IMR-90 (cell line): ENCODE data around the gene FAM110A. TPM values are rescaled to one million over a fixed set of nuclear protein-coding genes. Genes with fewer than 3 reads are reported as not detected.

Experiments
- ATAC-seq: fragments of 200-7000 bp; cut with Tn5 transposase; 2 replicates; pipeline ENCODE4 v1.9.1; 2020; ENCODE audit warnings: low read depth, mild to moderate bottlenecking, moderate library complexity
- BruUV-seq: library from RNA; stranded (reverse); fragments of 400-500 nt; replicated peaks from 2 replicates; lab custom pipeline; 2021; lab: Mats Ljungman, UMichigan
- CTCF ChIA-PET: fragments of 300-600 bp; formaldehyde crosslinking; extraction: SDS; loops from one replicate; lab custom pipeline; 2021; ENCODE audit warnings: antibody characterized with exemption; lab: Yijun Ruan, JAX
- POLR2A ChIA-PET: fragments of 300-600 bp; sonication (Branson Sonifier 250); formaldehyde crosslinking; loops from one replicate; lab custom pipeline; 2022; ENCODE audit warnings: antibody characterized with exemption; ENCODE audit not compliant: unreplicated experiment; lab: Charles Lee
- DNase-seq: peaks from one replicate; pipeline ENCODE4 v3.0.0; 2013
- H2AFZ ChIP-seq: replicated peaks from 2 replicates; pipeline ENCODE3; 2013; ENCODE audit warnings: low read length, mild to moderate bottlenecking; ENCODE audit not compliant: poor library complexity
- H2AK5ac ChIP-seq: 2 replicates; pipeline ENCODE4 v1.6.1; 2013; ENCODE audit warnings: low read depth, low read length, inconsistent platforms
- H2AK9ac ChIP-seq: replicated peaks from 2 replicates; pipeline ENCODE3; 2013; ENCODE audit warnings: mild to moderate bottlenecking, low read depth, low read length, moderate library complexity; ENCODE audit not compliant: poor library complexity
- H2BK120ac ChIP-seq: 2 replicates; pipeline ENCODE4 v1.6.1; 2013; ENCODE audit warnings: low read depth, low read length, inconsistent platforms
- H2BK15ac ChIP-seq: 3 replicates; pipeline ENCODE4 v1.6.1; 2013; ENCODE audit warnings: low read depth, low read length, inconsistent platforms
- H2BK20ac ChIP-seq: 2 replicates; pipeline ENCODE4 v1.6.1; 2013; ENCODE audit warnings: low read depth, mild to moderate bottlenecking, inconsistent platforms, low read length, moderate library complexity
- H2BK5ac ChIP-seq: 2 replicates; pipeline ENCODE4 v1.6.1; 2013; ENCODE audit warnings: mild to moderate bottlenecking, low read depth, low read length, inconsistent platforms; ENCODE audit not compliant: poor library complexity, severe bottlenecking
- H3K14ac ChIP-seq: replicated peaks from 2 replicates; pipeline ENCODE4 v1.6.1; 2013; ENCODE audit warnings: low read depth, low read length, inconsistent platforms
- H3K18ac ChIP-seq: 2 replicates; pipeline ENCODE4 v1.6.1; 2013; ENCODE audit warnings: low read depth, low read length, control low read depth
- H3K23ac ChIP-seq: 2 replicates; pipeline ENCODE4 v1.6.1; 2013; ENCODE audit warnings: low read depth, low read length, inconsistent platforms
- H3K27ac ChIP-seq: 2 replicates; pipeline ENCODE4 v1.5.1; 2013; ENCODE audit warnings: mild to moderate bottlenecking, control low read depth, low read length; ENCODE audit not compliant: insufficient read depth
- H3K27me3 ChIP-seq: 2 replicates; pipeline ENCODE4 v1.6.1; 2013; ENCODE audit warnings: low read length; ENCODE audit not compliant: control insufficient read depth, insufficient read depth
- H3K36me3 ChIP-seq: 2 replicates; pipeline ENCODE4 v1.6.1; 2013; ENCODE audit warnings: low read length, mixed read lengths; ENCODE audit not compliant: control insufficient read depth, insufficient read depth
- H3K4ac ChIP-seq: 2 replicates; pipeline ENCODE4 v1.6.1; 2013; ENCODE audit warnings: low read depth, low read length, inconsistent platforms
- H3K4me1 ChIP-seq: 2 replicates; pipeline ENCODE4 v1.6.1; 2013; ENCODE audit warnings: low read length, mixed read lengths; ENCODE audit not compliant: control insufficient read depth, insufficient read depth
- H3K4me2 ChIP-seq: 2 replicates; pipeline ENCODE4 v1.6.1; 2013; ENCODE audit warnings: low read depth, mild to moderate bottlenecking, control low read depth, low read length, moderate library complexity
- H3K4me3 ChIP-seq: 2 replicates; pipeline ENCODE4 v1.5.1; 2013; ENCODE audit warnings: low read depth, mild to moderate bottlenecking, control low read depth, low read length, moderate library complexity; ENCODE audit not compliant: insufficient read depth
- H3K56ac ChIP-seq: 2 replicates; pipeline ENCODE4 v1.6.1; 2013; ENCODE audit warnings: low read length, inconsistent platforms; ENCODE audit not compliant: insufficient read depth; ENCODE audit errors: extremely low read depth
- H3K79me1 ChIP-seq, 2 experiments: 2 replicates each; pipeline ENCODE4 v1.6.1; 2013; ENCODE audit warnings: low read length in 2 of 2, inconsistent platforms in 1 of 2, low read depth in 1 of 2
- H3K9ac ChIP-seq: 2 replicates; pipeline ENCODE4 v1.6.1; 2013; ENCODE audit warnings: low read depth, low read length, control low read depth
- H3K9me1 ChIP-seq: 2 replicates; pipeline ENCODE4 v1.6.1; 2013; ENCODE audit warnings: low read length, inconsistent platforms; ENCODE audit not compliant: insufficient read depth
- H3K9me3 ChIP-seq: 2 replicates; pipeline ENCODE4 v1.6.1; 2013; ENCODE audit warnings: low read length; ENCODE audit not compliant: control insufficient read depth, insufficient read depth
- H4K20me1 ChIP-seq: 2 replicates; pipeline ENCODE4 v1.6.1; 2013; ENCODE audit warnings: low read length, inconsistent platforms; ENCODE audit not compliant: insufficient read depth
- H4K5ac ChIP-seq: 2 replicates; pipeline ENCODE4 v1.6.1; 2013; ENCODE audit warnings: mild to moderate bottlenecking, low read depth, low read length, control low read depth
- H4K8ac ChIP-seq, 2 experiments: 2 replicates each; pipeline ENCODE4 v1.6.1; 2013; ENCODE audit warnings: low read depth in 2 of 2, low read length in 2 of 2, control low read depth in 1 of 2, inconsistent platforms in 1 of 2
- H4K91ac ChIP-seq: 2 replicates; pipeline ENCODE4 v1.6.1; 2013; ENCODE audit warnings: low read depth, low read length, inconsistent platforms; ENCODE audit not compliant: insufficient read depth
- FOS ChIP-seq: fragments of 150-350 bp; IDR thresholded peaks from 2 replicates; pipeline ENCODE4 v1.6.1; 2016; ENCODE audit warnings: low read depth, low read length
- MAFK ChIP-seq: IDR thresholded peaks from 2 replicates; pipeline ENCODE4 v1.6.1; 2012; ENCODE audit warnings: low read depth, low read length, improper control_type of control experiment
- MAZ ChIP-seq: IDR thresholded peaks from 2 replicates; pipeline ENCODE4 v1.6.1; 2012; ENCODE audit warnings: low read depth, mild to moderate bottlenecking, low read length, improper control_type of control experiment, moderate library complexity, borderline replicate concordance
- MXI1 ChIP-seq: IDR thresholded peaks from 2 replicates; pipeline ENCODE4 v1.6.1; 2012; ENCODE audit warnings: low read depth, mild to moderate bottlenecking, low read length, moderate library complexity, borderline replicate concordance
- POLR2A ChIP-seq: IDR thresholded peaks from 2 replicates; pipeline ENCODE4 v1.6.1; 2012; ENCODE audit warnings: mild to moderate bottlenecking, low read depth, low read length
- RAD21 ChIP-seq: IDR thresholded peaks from 2 replicates; pipeline ENCODE4 v1.6.1; 2012; ENCODE audit warnings: low read length, improper control_type of control experiment
- RFX5 ChIP-seq: IDR thresholded peaks from 2 replicates; pipeline ENCODE4 v1.8.0; 2012; ENCODE audit warnings: low read depth, mild to moderate bottlenecking, low read length, moderate library complexity
- SMC3 ChIP-seq: fragments of 150-350 bp; IDR thresholded peaks from 2 replicates; pipeline ENCODE4 v1.6.1; 2016; ENCODE audit warnings: low read depth, mild to moderate bottlenecking, antibody characterized with exemption, low read length, moderate library complexity
- WGBS, 2 experiments: methylation state at CpG; one replicate each; pipeline versions ENCODE4 v1.1.5 to v1.1.7; 2013; ENCODE audit warnings: missing lambda C conversion rate in 2 of 2; ENCODE audit not compliant: insufficient read length in 1 of 2; ENCODE audit errors: extremely low coverage in 2 of 2; 5-methylcytosine and 5-hydroxymethylcytosine counted together
- dilution Hi-C: fragments of 300-500 bp; cut with HindIII; formaldehyde crosslinking; loops from one replicate; pipeline ENCODE4 v1.14.3; 2018; ENCODE audit warnings: low sequenced_read_pairs; ENCODE audit not compliant: unreplicated experiment
- in situ Hi-C: fragments of 300-500 bp; cut with MboI; formaldehyde crosslinking; loops from 3 replicates; pipeline ENCODE4 v1.14.3; 2019; ENCODE audit warnings: low sequenced_read_pairs, inconsistent platforms, mixed read lengths
- intact Hi-C: fragments of 100-400 bp; cut with micrococcal nuclease; formaldehyde crosslinking; loops from 2 replicates; pipeline ENCODE4 v1.10.0; 2022
- polyA plus RNA-seq, 3 experiments: library from polyadenylated mRNA; depleted of rRNA; stranded (reverse); fragments of >200 nt; gene quantifications; 2 replicates each; pipeline ENCODE4 v1.2.3, GENCODE V29; 2012; ENCODE audit warnings: low replicate concordance in 1 of 3
- total RNA-seq: library from RNA; depleted of rRNA; stranded (reverse); fragments of >200 nt; gene quantifications from 2 replicates; pipeline ENCODE4 v1.2.3, GENCODE V29; 2012

Gene FAM110A
- total and polyA plus RNA-seq, 2 of the 4 experiments (the other 2 are of a cell fraction), result 0.36 to 3.6 TPM

GRCh38 chr20:889106-889505, 55.6 kb downstream of the FAM110A start:
- Histone ChIP-seq H2BK120ac (no peak overlapping the region), H3K36me3 (no peaks in the 10 kb centered on the region), H3K27me3 (peaks cover 9% of the 10 kb centered on the region), H2BK15ac (no peak overlapping the region), H3K4ac (no peak overlapping the region), H4K20me1 (no peaks in the 10 kb centered on the region), H3K14ac (no peak overlapping the region), H3K4me1 (no peaks in the 10 kb centered on the region), H2BK5ac (no peak overlapping the region), H3K9me3 (no peaks in the 10 kb centered on the region), H3K4me2 (no peak overlapping the region), H3K9ac (no peak overlapping the region), H4K8ac (no peak overlapping the region), H3K9me1 (no peaks in the 10 kb centered on the region), H2AK5ac (no peak overlapping the region), H2AK9ac (no peak overlapping the region), H3K23ac (no peak overlapping the region), H3K27ac (no peak overlapping the region), H3K18ac (no peak overlapping the region), H4K5ac (no peak overlapping the region), H2AFZ (no peak overlapping the region), H4K91ac (no peak overlapping the region), H2BK20ac (no peak overlapping the region), H3K4me3 (no peak overlapping the region), H3K56ac (no peak overlapping the region), H3K79me1 (no peaks in the 10 kb centered on the region)
- CTCF ChIA-PET, result no interaction called here
- DNase-seq, result no peak
- intact Hi-C loops, result no loop called here
- dilution Hi-C loops, result no loop called here
- no CpG with 5 or more reads among the region's 5 CpGs for WGBS, 2 experiments
- ATAC-seq, result no peak
- TF ChIP-seq MAZ, result no peak
- no peak for TF ChIP-seq MAFK
- TF ChIP-seq FOS, result no peak
- TF ChIP-seq RAD21, result no peak
- no peak for TF ChIP-seq POLR2A
- no peak for TF ChIP-seq SMC3
- no peak for TF ChIP-seq RFX5
- TF ChIP-seq MXI1, result no peak
- POLR2A ChIA-PET, result no interaction called here
- no TSS peak for BruUV-seq
- in situ Hi-C loops, result no loop called here
